Uterus (tissue), 2 donors: Measurements from ENCODE around the gene GPLD1.

ENCODE experiments used
- POLR2A ChIP-seq, 2 donors: fragments of 450-650 bp; IDR thresholded peaks; one replicate each; pipeline ENCODE4 v1.6.1; 2016; ENCODE audit warnings: antibody characterized with exemption in 2 of 2, mild to moderate bottlenecking in 1 of 2, moderate library complexity in 1 of 2
- TF ChIP-seq, protein P1 (sequence below), 4 experiments: fragments of 200-600 bp in 2 of 4; fragments of 450-650 bp in 2 of 4; sonication (generic) in 2 of 4; IDR thresholded peaks; one replicate each; pipeline ENCODE4 v1.5.1; 2016 to 2019; ENCODE audit warnings: antibody characterized with exemption in 4 of 4, mild to moderate bottlenecking in 2 of 4, moderate library complexity in 1 of 4

GRCh38 chr6:24476631-24477030 is 12.7 kb downstream of the GPLD1 start:
- TF ChIP-seq, protein P1, sequence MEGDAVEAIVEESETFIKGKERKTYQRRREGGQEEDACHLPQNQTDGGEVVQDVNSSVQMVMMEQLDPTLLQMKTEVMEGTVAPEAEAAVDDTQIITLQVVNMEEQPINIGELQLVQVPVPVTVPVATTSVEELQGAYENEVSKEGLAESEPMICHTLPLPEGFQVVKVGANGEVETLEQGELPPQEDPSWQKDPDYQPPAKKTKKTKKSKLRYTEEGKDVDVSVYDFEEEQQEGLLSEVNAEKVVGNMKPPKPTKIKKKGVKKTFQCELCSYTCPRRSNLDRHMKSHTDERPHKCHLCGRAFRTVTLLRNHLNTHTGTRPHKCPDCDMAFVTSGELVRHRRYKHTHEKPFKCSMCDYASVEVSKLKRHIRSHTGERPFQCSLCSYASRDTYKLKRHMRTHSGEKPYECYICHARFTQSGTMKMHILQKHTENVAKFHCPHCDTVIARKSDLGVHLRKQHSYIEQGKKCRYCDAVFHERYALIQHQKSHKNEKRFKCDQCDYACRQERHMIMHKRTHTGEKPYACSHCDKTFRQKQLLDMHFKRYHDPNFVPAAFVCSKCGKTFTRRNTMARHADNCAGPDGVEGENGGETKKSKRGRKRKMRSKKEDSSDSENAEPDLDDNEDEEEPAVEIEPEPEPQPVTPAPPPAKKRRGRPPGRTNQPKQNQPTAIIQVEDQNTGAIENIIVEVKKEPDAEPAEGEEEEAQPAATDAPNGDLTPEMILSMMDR (IDR thresholded peaks at IDR 0.05) = no peak
- TF ChIP-seq POLR2A (IDR thresholded peaks at IDR 0.05) = no peak
